ENCODE measurements around the gene SBK2.
"Not testable (repeated sequence)": the region's sequence is repeated elsewhere in the genome, so short reads cannot be mapped to it uniquely, and the experiment has no call there.

Gene SBK2, protein sequence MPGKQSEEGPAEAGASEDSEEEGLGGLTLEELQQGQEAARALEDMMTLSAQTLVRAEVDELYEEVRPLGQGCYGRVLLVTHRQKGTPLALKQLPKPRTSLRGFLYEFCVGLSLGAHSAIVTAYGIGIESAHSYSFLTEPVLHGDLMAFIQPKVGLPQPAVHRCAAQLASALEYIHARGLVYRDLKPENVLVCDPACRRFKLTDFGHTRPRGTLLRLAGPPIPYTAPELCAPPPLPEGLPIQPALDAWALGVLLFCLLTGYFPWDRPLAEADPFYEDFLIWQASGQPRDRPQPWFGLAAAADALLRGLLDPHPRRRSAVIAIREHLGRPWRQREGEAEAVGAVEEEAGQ

DNA sequence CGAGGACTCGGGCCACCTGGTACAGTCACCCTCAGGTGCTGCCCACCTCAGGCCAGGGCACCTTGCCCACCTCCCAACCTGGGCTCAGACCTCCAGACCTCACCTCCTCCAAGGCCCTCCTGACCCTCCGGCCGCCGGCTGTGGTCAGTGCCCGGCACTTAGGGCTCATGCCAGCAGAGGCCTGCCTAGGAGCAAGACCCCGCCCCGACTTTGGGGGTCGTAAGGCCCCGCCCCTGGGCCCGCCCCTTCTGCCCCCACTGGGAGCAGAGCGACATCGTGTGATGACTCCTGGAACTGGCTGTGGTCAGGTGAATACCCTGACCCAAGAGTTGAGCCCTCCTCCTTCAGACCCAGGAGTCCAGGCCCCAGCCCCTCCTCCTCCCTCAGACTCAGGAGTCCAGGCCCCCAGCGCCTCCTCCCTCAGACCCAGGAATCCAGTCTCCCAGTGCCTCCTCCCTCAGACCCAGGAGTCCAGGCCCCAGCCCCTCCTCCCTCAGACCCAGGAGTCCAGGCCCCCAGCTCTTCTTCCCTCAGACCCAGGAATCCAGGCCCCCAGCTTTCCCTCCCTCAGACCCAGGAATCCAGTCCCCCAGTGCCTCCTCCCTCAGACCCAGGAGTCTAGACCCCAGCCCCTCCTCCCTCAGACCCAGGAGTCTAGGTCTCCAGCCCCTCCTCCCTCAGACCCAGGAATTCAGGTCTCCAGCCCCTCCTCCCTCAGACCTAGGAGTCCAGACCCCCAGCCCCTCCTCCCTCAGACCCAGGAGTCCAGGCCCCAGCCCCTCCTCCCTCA, at the start of gene SBK2:
SBK2 (minus strand) TSS at position 183 of the 790 bp plus-strand sequence. CDS start 839 bp downstream, outside the sequence.
- DNase-seq, result no peak

DNA sequence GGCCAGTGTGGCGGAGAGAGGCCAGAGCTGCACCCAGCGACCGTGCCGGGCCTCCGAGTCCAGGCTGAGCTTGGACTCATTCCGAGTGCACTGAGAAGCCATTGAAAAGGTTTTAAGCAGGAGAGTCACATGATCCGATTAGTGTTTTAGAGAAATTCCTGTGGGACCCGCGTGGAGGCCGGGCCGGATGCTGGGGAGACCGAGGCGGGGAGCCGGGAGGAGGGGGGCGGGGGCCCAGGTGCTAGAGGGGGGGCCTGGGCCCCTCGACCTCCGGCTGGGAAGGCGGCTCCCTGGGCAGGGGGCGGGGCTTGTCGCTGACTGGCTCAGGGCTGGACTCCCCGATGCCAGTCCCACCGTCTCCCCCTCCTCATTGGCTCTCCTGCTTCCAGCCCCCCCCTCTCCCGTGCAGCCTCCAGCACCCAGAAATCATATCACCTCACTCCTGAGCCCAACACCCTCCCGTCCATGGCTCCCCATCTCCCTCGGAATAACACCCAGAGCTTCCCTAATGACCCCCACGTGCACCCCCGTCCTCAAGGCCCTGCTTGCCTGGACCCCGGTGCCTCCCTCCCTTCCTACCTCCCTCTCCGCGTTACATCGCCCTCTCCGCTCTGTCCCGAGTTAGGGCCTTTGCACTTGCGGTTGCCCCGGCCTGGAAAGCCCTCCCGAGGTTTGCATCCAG, 48.9 kb upstream of the SBK2 start:
- DNase-seq, result peak; percentile 44

DNA sequence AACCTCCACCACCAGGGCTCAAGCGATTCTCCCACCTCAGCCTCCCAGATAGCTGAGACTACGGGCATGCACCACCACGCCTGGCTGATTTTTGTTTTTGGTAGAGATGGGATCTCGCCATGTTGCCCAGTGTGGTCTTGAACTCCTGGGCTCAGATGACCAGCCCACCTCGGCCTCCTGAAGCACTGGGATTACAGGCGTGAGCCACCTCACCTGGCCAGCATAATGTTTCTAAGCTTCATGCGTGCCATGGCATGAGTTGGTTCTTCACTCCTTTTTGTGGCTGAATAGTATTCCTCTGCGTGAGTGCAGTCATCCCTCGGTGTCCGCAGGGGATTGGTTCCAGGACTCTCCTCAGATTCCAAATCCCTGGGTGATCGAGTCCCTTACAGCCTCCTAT, 47.9 kb upstream of the SBK2 start:
- DNase-seq, result no peak

DNA sequence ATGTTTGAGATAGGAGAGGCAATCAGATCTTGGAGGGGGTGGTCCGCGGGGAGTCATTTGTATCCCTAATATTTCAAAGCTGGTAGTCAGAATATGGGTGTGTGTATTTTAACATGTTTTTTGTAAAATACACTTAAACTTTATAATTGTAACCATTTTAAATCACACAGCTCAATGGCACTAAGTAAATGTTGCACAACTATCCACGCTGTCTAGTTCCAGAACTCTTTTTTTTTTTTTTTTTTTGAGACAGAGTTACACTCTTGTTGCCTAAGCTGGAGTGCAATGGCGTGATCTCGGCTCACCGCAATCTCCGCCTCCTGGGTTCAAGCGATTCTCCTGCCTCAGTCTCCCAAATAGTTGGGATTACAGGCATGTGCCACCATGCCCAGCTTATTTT, 47.0 kb upstream of the SBK2 start:
- not testable (repeated sequence) for DNase-seq

DNA sequence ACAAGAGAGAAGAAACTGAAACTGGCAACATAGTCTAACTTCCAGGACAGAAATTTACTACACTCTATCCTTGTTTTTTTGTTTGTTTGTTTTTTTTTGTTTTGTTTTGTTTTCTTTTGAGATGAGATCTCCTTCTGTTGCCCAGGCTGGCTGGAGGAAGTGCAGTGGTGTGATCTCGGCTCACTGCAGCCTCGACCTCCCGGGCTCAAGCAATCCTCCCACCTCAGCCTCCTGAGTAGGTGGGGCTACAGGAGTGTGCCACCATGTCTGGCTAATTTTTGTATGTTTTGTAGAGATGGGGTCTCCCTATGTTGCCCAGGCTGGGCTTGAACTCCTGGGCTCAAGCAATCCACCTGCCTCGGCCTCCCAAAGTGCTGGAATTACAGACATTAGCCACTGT, 45.4 kb upstream of the SBK2 start:
- not testable (repeated sequence) for DNase-seq

DNA sequence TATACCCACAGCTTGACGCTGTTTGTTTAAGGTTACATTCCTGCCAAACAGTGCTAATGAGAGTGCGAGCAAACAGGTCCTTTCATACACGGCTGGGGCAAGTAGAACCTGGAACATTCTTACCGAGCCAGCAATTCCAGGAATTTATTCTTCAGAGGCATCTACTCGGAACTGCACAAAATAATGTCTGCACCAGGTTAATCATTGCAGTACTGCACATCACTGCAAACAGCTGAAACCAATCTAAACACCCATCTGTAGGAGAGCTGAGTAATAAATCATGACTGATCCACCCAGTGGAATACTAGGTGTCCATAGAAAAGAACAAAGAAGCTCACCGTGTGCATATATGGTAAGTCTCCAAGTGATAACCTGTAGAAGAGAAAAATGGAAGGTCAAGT, 44.9 kb upstream of the SBK2 start:
- DNase-seq, result no peak

DNA sequence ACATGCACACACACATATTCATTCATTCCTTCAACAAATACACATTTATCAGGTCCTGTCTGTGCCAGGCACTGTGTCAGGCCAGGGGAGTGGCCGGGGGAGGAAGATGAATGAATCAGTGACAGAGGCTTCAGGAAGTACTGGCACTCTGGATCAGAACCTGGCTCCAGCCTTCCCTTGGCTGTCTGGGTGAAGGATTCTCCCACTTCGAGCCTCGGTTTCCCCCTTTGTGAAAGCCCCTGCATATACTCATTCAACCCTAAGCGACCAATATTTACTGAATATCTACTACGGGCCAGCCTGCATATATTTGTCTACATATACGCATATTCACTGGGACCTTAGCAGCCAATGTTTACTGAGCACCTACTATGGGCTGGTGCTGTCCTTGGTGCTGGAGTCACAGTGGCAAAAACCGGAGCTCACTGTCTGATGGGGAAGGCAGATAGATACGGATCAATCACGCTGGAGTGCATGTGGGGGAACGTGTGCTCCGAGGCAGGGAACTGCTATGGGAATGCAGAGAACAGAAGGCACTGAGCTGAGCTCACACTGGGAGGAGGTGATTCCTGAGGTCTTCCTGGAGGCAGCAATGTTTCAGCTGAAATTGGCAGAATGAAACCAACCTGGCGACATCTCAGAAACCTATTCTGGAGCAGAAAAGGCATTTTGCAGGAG, 44.4 kb upstream of the SBK2 start:
- no peak for DNase-seq

DNA sequence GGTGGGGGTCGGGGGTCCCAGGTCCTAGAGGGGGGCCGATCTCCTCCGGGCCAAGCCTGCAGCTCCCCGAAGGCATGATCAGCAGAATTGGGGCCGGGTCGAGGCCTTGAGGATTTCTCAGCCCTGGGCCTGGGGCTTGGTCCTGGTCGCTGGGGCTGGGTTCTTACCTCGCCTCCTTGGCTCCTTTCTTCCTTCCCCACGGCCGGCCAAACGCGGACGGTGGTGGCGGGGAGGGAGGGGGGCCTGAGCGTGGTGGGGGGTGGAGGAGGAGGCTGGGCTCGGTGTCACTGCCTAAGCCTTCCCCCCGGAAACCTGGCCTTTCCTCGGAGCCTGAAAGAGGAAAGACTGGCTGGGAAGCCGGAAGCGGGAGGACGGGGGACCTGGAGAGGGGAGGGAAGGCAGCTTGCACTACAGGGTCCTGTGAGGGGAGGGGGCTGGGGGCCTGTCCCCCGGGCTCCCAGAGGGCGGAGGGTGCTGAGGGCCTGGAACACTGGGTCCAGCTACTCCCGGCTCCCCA, 43.8 kb upstream of the SBK2 start, which contains the start of gene ZNF579:
ZNF579 (minus strand) TSS at position 221 of the 517 bp plus-strand sequence. CDS start 1,209 bp downstream, outside the sequence.
- peak; percentile 80 for DNase-seq

DNA sequence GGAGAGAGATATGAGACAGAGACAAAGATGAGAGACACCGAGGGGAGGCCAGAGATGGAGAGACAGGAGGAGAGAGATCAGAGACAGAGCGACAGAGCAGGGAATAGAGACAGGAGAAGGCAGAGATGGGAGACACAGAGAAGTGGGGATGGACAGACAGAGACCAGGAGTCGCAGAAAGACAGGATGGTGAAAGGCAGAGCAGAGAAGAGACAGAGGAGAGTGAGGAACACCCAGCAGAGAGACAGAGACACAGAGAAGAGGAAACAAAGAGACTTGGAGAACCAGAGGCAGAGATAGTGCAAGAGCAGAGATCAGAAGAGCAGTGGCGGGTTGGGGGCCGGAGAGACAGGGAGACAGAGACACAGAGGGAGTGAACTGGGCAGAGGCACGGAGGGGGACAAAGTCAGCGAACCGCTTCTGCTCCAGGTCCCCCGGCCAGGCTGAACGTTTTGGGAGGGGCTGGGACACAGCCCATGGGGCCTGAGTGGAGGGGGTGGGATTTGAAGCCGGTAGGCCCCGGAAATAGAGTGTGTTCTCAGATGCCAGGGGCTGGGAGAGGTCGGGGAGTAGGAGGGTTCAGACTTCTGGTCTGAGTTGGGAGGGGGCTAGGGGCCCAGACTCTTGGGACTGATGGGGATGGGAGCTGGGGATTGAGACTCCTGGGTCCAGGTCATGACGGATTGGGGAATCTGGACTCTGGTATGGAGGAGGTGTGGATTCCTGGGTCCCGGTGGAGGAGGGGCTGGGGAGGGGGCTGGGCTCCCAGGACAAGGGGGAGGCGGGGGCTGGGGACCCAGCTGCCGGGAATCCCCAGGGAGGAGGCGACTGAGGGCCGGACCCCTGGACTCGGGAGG, 43.1 kb upstream of the SBK2 start:
- no peak for DNase-seq

DNA sequence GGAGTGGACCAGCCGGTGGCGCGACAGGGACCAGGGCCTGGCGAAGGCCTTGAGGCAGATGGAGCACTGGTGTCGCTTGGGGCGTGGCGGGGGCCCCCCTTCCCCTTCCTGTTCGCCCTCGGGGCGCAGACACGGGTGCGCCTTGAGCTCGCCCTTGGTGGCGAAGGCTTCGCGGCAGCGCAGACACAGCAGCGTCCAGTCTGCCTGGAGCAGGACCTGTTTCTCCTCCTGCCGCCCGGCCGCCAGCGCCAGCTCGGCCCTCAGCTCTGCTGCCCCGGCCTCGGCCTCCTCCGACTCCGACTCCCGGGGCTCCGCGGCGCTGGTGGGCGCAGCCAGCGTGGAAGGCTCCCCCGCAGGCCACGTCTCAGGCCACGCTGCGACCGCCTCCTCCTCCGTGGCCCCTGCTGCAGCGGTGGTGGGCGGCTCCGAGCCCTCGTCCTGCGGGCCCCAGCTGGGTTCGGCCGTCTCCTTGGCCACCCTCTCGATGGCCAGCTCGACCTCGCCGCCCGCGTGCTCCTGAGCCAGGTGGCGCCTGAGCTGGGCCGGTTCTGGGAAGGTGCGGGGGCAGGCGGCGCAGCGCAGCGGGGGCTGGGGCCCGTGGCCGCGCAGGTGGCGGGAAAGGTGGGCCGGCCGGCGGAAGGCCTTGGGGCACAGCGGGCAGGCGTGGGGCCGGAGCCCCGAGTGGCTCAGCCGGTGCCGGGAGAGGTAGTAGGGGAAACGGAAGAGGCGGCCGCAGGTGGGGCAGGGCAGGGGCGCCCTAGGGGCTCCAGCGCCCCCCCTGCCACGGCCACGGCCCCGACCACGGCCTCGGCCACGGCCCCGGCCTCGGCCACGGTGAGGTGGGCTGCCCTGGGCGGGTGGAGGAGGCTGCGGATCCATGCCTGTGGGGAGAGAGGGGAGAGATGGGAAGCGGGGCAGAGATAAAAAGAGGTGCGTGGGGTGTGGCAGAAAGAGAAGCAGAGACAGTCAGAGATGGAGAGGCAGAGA, 42.1 kb upstream of the SBK2 start:
- no peak for DNase-seq

DNA sequence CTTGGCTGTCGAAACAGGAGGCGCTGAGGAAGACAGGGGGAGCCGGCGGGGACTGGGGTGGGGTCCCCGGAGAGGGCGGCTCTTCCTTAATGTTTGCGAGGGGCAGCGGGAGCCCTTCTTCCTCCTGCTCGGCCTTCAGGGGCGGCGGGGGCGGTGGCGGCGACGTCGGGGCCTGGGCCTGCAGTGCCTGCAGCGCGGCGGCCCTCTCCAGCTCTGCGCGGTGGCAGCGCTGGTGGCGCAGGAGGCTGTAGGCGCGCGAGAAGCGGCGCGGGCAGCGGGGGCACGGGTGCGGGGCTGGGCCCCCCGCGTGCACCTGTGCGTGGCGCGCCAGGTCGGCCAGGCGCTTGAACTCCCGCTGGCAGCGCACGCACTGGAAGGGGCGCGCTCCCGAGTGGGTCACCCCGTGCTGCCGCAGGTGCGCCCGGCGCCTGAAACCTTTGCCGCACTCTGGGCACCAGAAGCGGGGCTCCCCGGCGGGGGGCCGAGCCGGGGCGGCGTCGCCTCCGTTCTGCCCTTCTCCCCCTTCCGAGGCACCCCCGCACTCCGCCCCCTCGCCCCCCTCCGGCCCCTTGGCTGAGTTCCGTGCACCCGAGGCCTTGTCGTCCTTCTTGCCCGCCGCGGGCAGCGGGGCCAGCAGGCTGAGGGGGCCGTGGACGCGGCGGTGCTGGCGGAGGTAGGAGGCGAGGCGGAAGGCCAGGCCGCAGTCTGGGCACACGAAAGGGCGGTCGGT, 41.3 kb upstream of the SBK2 start:
- no peak for DNase-seq

DNA sequence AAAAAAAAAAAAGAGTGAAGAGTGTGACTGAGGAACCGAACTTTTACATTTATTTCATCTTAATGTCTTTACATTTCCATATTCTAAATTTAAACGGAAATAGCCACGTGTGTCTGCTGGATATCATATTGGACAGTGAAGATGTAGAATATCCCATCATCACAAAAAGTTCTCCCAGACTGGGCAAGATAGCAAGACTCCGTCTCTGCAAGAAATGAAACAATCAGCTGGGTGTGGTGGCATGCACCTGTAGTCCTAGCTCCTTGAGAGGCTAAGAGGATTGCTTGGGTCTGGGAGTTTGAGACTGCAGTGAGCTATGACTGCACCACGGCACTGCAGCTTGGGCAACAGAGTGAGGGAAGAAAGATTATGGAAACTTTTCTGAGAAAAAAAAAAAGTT, 39.8 kb upstream of the SBK2 start:
- no peak for DNase-seq

DNA sequence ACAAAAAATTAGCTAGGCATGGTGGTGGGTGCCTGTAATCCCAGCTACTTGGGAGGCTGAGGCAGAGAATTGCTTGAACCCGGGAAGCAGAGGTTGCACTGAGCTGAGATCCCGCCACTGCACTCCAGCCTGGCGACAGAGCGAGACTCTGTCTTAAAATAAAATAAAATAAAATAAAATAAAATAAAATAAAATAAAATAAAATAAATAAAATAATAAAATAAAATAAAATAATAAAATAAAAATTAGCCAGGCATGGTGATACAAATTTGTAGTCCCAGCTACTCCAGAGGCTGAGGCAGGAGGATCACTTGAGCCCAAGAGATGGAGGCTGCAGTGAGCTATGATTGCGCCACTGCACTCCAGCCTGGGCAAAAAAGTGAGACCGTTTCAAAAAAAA, 37.0 kb upstream of the SBK2 start:
- not testable (repeated sequence) for DNase-seq

DNA sequence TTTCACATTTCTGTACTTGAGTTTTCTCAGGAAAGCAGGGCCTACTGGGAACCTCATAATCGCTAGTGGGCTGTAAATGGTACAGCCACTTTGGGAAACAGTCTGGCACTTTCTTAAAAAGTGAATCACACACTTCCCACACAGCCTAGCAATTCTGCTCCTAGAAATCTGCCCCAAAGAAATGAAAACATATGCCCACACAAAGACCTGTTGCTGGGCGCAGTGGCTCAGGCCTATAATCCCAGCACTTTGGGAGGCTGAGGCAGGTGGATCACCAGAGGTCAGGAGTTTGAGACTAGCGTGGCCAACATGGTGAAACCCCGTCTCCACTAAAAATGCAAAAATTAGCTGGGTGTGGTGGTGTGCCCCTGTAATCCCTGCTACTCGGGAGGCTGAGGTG, 32.5 kb upstream of the SBK2 start:
- not testable (repeated sequence) for DNase-seq

DNA sequence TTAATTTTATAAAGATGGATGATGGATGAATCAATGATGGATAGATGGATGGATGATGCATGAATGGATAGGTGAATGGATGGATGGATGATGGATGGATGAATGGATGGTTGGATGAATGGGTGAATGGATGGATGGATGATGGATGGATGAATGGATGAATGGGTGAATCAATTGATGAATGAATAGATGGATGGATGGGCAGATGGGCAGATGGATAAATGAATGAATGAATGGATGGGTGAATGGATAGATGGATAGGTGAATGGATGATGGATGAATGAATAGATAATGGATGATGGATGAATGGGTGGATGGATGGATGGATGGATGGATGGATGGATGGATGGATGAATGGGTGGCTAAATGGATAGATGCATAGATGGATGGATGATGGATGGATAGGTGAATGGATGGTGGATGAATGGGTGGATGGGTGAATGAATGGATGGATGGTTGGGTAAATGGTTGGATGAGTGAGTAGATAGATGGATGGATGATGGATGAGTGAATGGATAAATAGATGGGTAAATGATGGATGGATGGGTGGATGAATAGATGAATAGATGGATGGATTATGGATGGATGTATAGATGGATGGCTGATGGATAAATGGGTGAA, 30.9 kb upstream of the SBK2 start:
- no peak for DNase-seq

DNA sequence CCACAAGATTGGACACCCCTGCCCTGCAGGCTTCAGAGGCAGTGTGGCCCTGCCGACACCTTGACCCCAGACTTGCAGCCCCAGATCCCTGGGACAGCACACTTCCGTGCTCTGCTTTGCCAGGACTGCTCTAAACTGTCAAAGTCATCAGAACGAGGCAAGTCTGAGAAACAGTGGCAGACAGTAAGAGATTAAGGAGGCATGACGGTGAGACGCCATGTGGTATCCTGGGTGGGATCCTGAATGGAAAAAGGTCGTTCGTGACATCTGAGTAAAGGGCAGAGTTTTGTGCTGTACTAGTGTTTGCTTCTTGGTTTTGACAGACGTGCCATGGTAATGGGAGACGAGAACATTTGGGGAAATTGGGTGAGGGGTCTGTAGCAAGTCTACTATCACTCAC, 29.9 kb upstream of the SBK2 start:
- no peak for DNase-seq

DNA sequence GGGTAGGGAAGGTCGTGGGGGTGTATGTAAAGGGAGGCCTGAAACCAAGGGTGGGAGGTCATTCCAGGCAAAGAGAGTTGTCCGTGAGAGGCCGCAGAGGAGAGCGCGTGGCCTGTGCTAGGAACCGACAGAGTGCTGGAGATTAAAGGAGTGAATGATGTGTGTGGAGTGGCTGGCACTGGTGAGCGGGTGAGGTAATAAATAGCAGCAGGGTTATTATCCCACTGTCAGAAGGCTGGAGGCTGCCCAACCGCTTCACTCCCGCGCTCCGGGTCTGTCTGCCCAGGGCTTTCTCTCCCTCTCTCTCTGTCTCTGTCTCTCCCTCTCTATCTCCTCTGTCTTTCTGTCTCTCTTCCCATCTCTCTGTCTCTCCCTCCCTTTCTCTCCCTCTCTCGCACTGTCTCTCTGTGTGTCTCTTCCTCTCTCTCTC, 26.3 kb upstream of the SBK2 start:
- no peak for DNase-seq

DNA sequence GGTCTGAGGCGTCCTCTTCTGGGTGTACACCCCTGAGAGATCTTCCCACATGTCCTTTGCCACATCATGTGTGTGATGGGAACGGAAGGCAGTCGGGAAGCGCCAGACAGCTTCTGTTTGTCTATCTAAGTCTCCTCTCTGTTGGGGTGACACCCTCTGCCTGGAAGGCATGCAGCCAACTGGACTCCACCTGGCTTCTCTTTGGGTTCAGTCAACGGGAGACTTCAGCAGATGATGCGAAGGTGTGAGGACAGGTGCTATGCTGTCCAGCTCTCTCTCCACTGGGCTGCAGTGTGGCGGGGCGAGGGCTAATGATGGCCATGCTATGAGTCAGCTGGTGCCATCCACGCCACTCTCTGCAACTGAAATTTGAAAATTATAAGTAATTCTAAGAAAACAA, 22.8 kb upstream of the SBK2 start:
- no peak for DNase-seq

DNA sequence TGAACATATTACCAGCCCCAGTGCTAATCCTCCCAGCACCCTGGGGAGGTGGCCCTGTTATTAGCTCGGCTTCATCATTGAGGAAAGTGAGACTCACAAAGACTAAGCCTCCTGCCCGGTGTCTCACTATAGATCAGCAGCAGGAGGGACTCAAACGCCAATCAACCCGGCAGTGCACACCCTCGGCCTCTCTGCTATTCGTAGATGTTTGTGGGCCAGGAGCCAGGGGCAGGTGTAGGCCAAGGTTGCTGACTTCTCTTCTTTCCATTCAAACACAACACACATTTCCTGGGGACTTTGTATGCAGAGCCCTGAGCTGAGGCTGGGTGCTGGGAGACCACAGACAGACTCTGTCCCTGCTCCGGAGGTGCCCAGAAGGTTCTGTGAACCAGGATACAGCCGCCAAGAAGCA, 17.8 kb upstream of the SBK2 start:
- DNase-seq, result no peak
